SK-N-SH (cell line): ENCODE results near the gene SEMA3C. TPM values are rescaled to one million over a fixed set of nuclear protein-coding genes. Genes with fewer than 3 reads are reported as not detected.
A peak's percentile ranks its signal among the peaks of the same experiment; 100 is the strongest.

Experiments
- CTCF ChIA-PET: fragments of 300-600, 350-600 bp; formaldehyde crosslinking; extraction: SDS; loops from one replicate; lab custom pipeline; 2021; lab: Yijun Ruan, JAX
- POLR2A ChIA-PET: fragments of 350-600 bp; sonication (Branson Sonifier 250); formaldehyde crosslinking; extraction: SDS; loops from one replicate; lab custom pipeline; 2020; ENCODE audit warnings: antibody characterized with exemption, inconsistent platforms; lab: Yijun Ruan, JAX
- DNase-seq: peaks from one replicate; pipeline ENCODE4 v3.0.0; 2012
- H2AFZ ChIP-seq: fragments of 200-600 bp; sonication (generic); 2 replicates; pipeline ENCODE4 v1.8.1; 2016; ENCODE audit warnings: antibody characterized with exemption, mild to moderate bottlenecking, low read depth
- H3F3A ChIP-seq: fragments of 200-600 bp; sonication (generic); replicated peaks from 2 replicates; pipeline ENCODE3; 2016; ENCODE audit warnings: antibody characterized with exemption, mild to moderate bottlenecking; ENCODE audit not compliant: insufficient read depth
- H3K27ac ChIP-seq, 2 experiments: fragments of 200-500 bp in 1 of 2; fragments of 200-600 bp in 1 of 2; sonication (Bioruptor generic) in 1 of 2; sonication (generic), shearing (Covaris generic) in 1 of 2; 2 replicates each; pipeline versions ENCODE4 v1.5.1 to v1.6.1; 2014 to 2016; ENCODE audit warnings: low read depth in 2 of 2, inconsistent platforms in 1 of 2, low read length in 1 of 2, mild to moderate bottlenecking in 1 of 2, mixed read lengths in 1 of 2
- H3K27me3 ChIP-seq: fragments of 200-600 bp; sonication (generic), shearing (Covaris generic); 2 replicates; pipeline ENCODE4 v1.6.1; 2016; ENCODE audit warnings: mixed run types; ENCODE audit not compliant: insufficient read depth
- H3K36me3 ChIP-seq, 2 experiments: fragments of 200-500 bp in 1 of 2; fragments of 200-600 bp in 1 of 2; sonication (Bioruptor generic) in 1 of 2; sonication (generic) in 1 of 2; replicated peaks in 1 of 2; 2 replicates each; pipeline versions ENCODE3 to v1.5.1; 2014 to 2016; ENCODE audit warnings: low read length in 1 of 2, mild to moderate bottlenecking in 1 of 2; ENCODE audit not compliant: insufficient read depth in 2 of 2, control insufficient read depth in 1 of 2
- H3K4me1 ChIP-seq, 2 experiments: fragments of 200-500 bp in 1 of 2; fragments of 200-600 bp in 1 of 2; sonication (Bioruptor generic) in 1 of 2; sonication (generic), shearing (Covaris generic) in 1 of 2; 2 replicates each; pipeline versions ENCODE4 v1.5.1 to v1.6.1; 2014 to 2016; ENCODE audit warnings: low read depth in 1 of 2, low read length in 1 of 2, mixed run types in 1 of 2; ENCODE audit not compliant: insufficient read depth in 2 of 2, control insufficient read depth in 1 of 2
- H3K4me2 ChIP-seq: fragments of 200-600 bp; sonication (generic), shearing (Covaris generic); 2 replicates; pipeline ENCODE4 v1.6.1; 2017; ENCODE audit warnings: mixed run types
- H3K4me3 ChIP-seq, 2 experiments: fragments of 200-500 bp in 1 of 2; fragments of 200-600 bp in 1 of 2; sonication (Bioruptor generic) in 1 of 2; sonication (generic), shearing (Covaris generic) in 1 of 2; 2 replicates each; pipeline versions ENCODE4 v1.5.1 to v1.8.1; 2014 to 2016; ENCODE audit warnings: low read depth in 2 of 2, inconsistent platforms in 1 of 2, low read length in 1 of 2, mild to moderate bottlenecking in 1 of 2, mixed read lengths in 1 of 2, moderate library complexity in 1 of 2
- H3K79me2 ChIP-seq: fragments of 200-600 bp; sonication (generic); 2 replicates; pipeline ENCODE4 v1.8.1; 2017; ENCODE audit warnings: mild to moderate bottlenecking; ENCODE audit not compliant: insufficient read depth
- H3K9ac ChIP-seq: fragments of 200-600 bp; sonication (generic); 2 replicates; pipeline ENCODE4 v1.6.1; 2017; ENCODE audit warnings: mixed run types
- H3K9me2 ChIP-seq: fragments of 200-600 bp; sonication (generic); 2 replicates; pipeline ENCODE4 v1.6.1; 2017; ENCODE audit warnings: mixed run types
- H3K9me3 ChIP-seq: fragments of 200-600 bp; sonication (generic); 2 replicates; pipeline ENCODE4 v1.6.1; 2017; ENCODE audit warnings: mixed run types, mild to moderate bottlenecking, moderate library complexity
- H4K20me1 ChIP-seq: fragments of 200-600 bp; sonication (generic); 2 replicates; pipeline ENCODE4 v1.6.1; 2017; ENCODE audit warnings: mild to moderate bottlenecking, mixed run types; ENCODE audit not compliant: insufficient read depth
- CTCF ChIP-seq: fragments of 200-600 bp; sonication (generic); IDR thresholded peaks from 2 replicates; pipeline ENCODE4 v1.6.1; 2017; ENCODE audit warnings: antibody characterized with exemption, mild to moderate bottlenecking, moderate library complexity
- ELF1 ChIP-seq: IDR thresholded peaks from 2 replicates; pipeline ENCODE4 v1.4.0; 2012
- EP300 ChIP-seq, 2 experiments: IDR thresholded peaks; 2 replicates each; pipeline versions ENCODE4 v1.4.0 to v1.6.1; 2012; ENCODE audit warnings: borderline replicate concordance in 1 of 2, low read depth in 1 of 2, low read length in 1 of 2
- FOSL2 ChIP-seq: IDR thresholded peaks from 2 replicates; pipeline ENCODE4 v1.4.0; 2012; ENCODE audit warnings: low read depth, mild to moderate bottlenecking, moderate library complexity, borderline replicate concordance
- FOXM1 ChIP-seq: IDR thresholded peaks from 2 replicates; pipeline ENCODE4 v1.4.0; 2012; ENCODE audit warnings: low read depth, mild to moderate bottlenecking
- GATA2 ChIP-seq: sonication (generic); formaldehyde crosslinking; IDR thresholded peaks from 2 replicates; pipeline ENCODE4 v1.5.0; 2020; ENCODE audit warnings: mild to moderate bottlenecking, missing genetic modification reagents
- IRF3 ChIP-seq: fragments of 150-350 bp; IDR thresholded peaks from 2 replicates; pipeline ENCODE4 v1.6.1; 2016; ENCODE audit warnings: mild to moderate bottlenecking, low read depth, low read length
- MAX ChIP-seq: IDR thresholded peaks from 2 replicates; pipeline ENCODE4 v1.4.0; 2012; ENCODE audit warnings: low read depth
- NFIC ChIP-seq: IDR thresholded peaks from 2 replicates; pipeline ENCODE4 v1.4.0; 2012; ENCODE audit warnings: borderline replicate concordance
- PBX3 ChIP-seq: IDR thresholded peaks from 2 replicates; pipeline ENCODE4; 2012
- RAD21 ChIP-seq: IDR thresholded peaks from 2 replicates; pipeline ENCODE4 v1.6.1; 2012; ENCODE audit warnings: mild to moderate bottlenecking, low read length
- TEAD4 ChIP-seq: IDR thresholded peaks from 2 replicates; pipeline ENCODE4 v1.4.0; 2012; ENCODE audit warnings: mild to moderate bottlenecking, borderline replicate concordance; ENCODE audit not compliant: insufficient read depth
- USF2 ChIP-seq: fragments of 150-350 bp; IDR thresholded peaks from 2 replicates; pipeline ENCODE4 v1.6.1; 2017; ENCODE audit warnings: antibody characterized with exemption, low read length, low read depth, borderline replicate concordance
- polyA plus RNA-seq, 3 experiments: library from polyadenylated mRNA; depleted of rRNA; stranded (reverse); fragments of >200 nt; gene quantifications; 2 replicates each; pipeline ENCODE4 v1.2.3, GENCODE V29; 2012

SEMA3C gene
- polyA plus RNA-seq, 1 of the 3 experiments (the other 2 are of a cell fraction), result 51.1 TPM

GRCh38 chr7:80775482-80775881 is 143.4 kb downstream of the SEMA3C start:
- POLR2A ChIA-PET, result no interaction called here
- no peak overlapping the region for H3K9ac ChIP-seq
- no peak for DNase-seq

More at GRCh38 chr7:80775482-80775881, 143.4 kb downstream of the SEMA3C start:
- CTCF ChIA-PET, result no interaction called here
- peaks cover 8 to 35% of the 10 kb centered on the region in 2 experiments for H3K36me3 ChIP-seq
- no peaks in the 10 kb centered on the region for H3K27me3 ChIP-seq
- H2AFZ ChIP-seq, result no peak overlapping the region
- H3K27ac ChIP-seq, result peak overlapping the region in 1 of 2 experiments; percentile 68; a peak in 1 of 4 replicates
- no peaks in the 10 kb centered on the region for H4K20me1 ChIP-seq
- H3K4me1 ChIP-seq, result peaks cover 0 to 38% of the 10 kb centered on the region in 2 experiments; a peak in 2 of 4 replicates
- H3K4me3 ChIP-seq, result no peak overlapping the region
- no peaks in the 10 kb centered on the region for H3K9me3 ChIP-seq
- peaks cover 7% of the 10 kb centered on the region for H3F3A ChIP-seq
- no peak for TF ChIP-seq GATA2 (CRISPR knock-in tag)
- TF ChIP-seq FOXM1, result no peak
- TF ChIP-seq FOSL2, result no peak
- TF ChIP-seq MAX, result no peak
- TF ChIP-seq IRF3, result no peak
- no peak for TF ChIP-seq ELF1
- TF ChIP-seq USF2, result no peak
- TF ChIP-seq EP300 (IDR thresholded peaks at IDR 0.05; ENCODE audit: borderline replicate concordance in 1 of 2, low read depth in 1 of 2, low read length in 1 of 2), result no peak
- TF ChIP-seq PBX3, result no peak
- TF ChIP-seq RAD21, result no peak
- TF ChIP-seq NFIC, result no peak
- no peak for TF ChIP-seq CTCF
- no peak for TF ChIP-seq TEAD4
- H3K79me2 ChIP-seq, result no peaks in the 10 kb centered on the region
- no peak overlapping the region for H3K4me2 ChIP-seq
- H3K9me2 ChIP-seq, result no peaks in the 10 kb centered on the region
